ENCODE results near the gene ZBTB16.

Gene ZBTB16

GRCh38 chr11:114133548-114134329 is 74.2 kb downstream of the ZBTB16 start:
- DNase-seq, result no peak

- no peak for DNase-seq
These were observed 75.4 kb downstream of the ZBTB16 start for GRCh38 chr11:114134870-114135269.

GRCh38 chr11:114135737-114136151 is 76.2 kb downstream of the ZBTB16 start:
- no peak for DNase-seq

GRCh38 chr11:114136686-114137640 is 77.5 kb downstream of the ZBTB16 start:
- DNase-seq, result no peak

GRCh38 chr11:114137838-114138237 is 78.3 kb downstream of the ZBTB16 start:
- DNase-seq, result no peak

- DNase-seq, result no peak
These were observed 78.9 kb downstream of the ZBTB16 start for GRCh38 chr11:114138411-114138810.

GRCh38 chr11:114140826-114141225 is 81.3 kb downstream of the ZBTB16 start:
- no peak for DNase-seq

GRCh38 chr11:114141863-114142580 is 82.5 kb downstream of the ZBTB16 start:
- DNase-seq, result no peak

GRCh38 chr11:114142707-114143106 is 83.2 kb downstream of the ZBTB16 start:
- DNase-seq, result no peak

GRCh38 chr11:114145166-114145775 is 85.8 kb downstream of the ZBTB16 start:
- DNase-seq, result no peak

GRCh38 chr11:114147375-114148012 is 88.0 kb downstream of the ZBTB16 start:
- DNase-seq, result no peak

GRCh38 chr11:114148013-114148382 is 88.5 kb downstream of the ZBTB16 start:
- DNase-seq, result no peak

- no peak for DNase-seq
These were observed 90.3 kb downstream of the ZBTB16 start for GRCh38 chr11:114149689-114150407.

- no peak for DNase-seq
These were observed 91.2 kb downstream of the ZBTB16 start for GRCh38 chr11:114150671-114151070.

GRCh38 chr11:114151631-114152030 is 92.1 kb downstream of the ZBTB16 start:
- DNase-seq, result no peak

GRCh38 chr11:114152162-114152561 is 92.7 kb downstream of the ZBTB16 start:
- no peak for DNase-seq

GRCh38 chr11:114152785-114153184 is 93.3 kb downstream of the ZBTB16 start:
- DNase-seq, result no peak

- DNase-seq, result no peak
These were observed 93.7 kb downstream of the ZBTB16 start for GRCh38 chr11:114153224-114153623.

- no peak for DNase-seq
These were observed 94.9 kb downstream of the ZBTB16 start for GRCh38 chr11:114154271-114155047.

- DNase-seq, result no peak
These were observed 95.6 kb downstream of the ZBTB16 start for GRCh38 chr11:114155116-114155515.

GRCh38 chr11:114156131-114156581 is 96.6 kb downstream of the ZBTB16 start:
- DNase-seq, result no peak

Measured in NCI-H1105 treated with DMSO at 0.1 percent for 48 hours (cell line).